ENCODE results near the gene FBXL20. TPM values are rescaled to one million over a fixed set of nuclear protein-coding genes. Genes with fewer than 3 reads are reported as not detected.

Gene FBXL20
- total and polyA plus RNA-seq, 10 of the 15 experiments (the other 5 are each of a cell fraction or from before 2014, with no cell fraction given) = 1.2 to 8.3 (median 4.4) TPM

GRCh38 chr17:39318636-39319035 lies 82.8 kb downstream of the FBXL20 start:
- ChIA-PET CTCF (no interaction called here), RAD21 (ENCODE audit: unreplicated experiment) (no interaction called here), SMC1A (ENCODE audit: uncharacterized antibody, unreplicated experiment) (interaction anchor here (1.2 kb wide), 1 partner anchor 11 kb away, joined by 3 read pairs; no protein-coding TSS in a partner anchor), POLR2A (interaction anchor here (0.9 kb wide), 1 partner anchor 139 kb away, joined by 3 read pairs; no protein-coding TSS in a partner anchor)
- ATAC-seq = no peak
- 84% methylated on average over 8 of the region's 8 CpGs for WGBS (ENCODE audit: insufficient coverage, insufficient replicate concordance, low lambda C conversion rate, missing lambda C conversion rate)
- Histone ChIP-seq H3K79me2 (ENCODE audit: control insufficient read depth, insufficient read depth, low read length) (no peaks in the 10 kb centered on the region), H2AFZ (ENCODE audit: control insufficient read depth, low read depth, low read length) (no peak overlapping the region), H3K27ac (ENCODE audit: control insufficient read depth, insufficient read depth) (no peak overlapping the region), H3K9me3 (replicated peaks; ENCODE audit: control insufficient read depth, insufficient read depth, low read length) (no peaks in the 10 kb centered on the region), H3K4me1 (ENCODE audit: control insufficient read depth, insufficient read depth, low read length) (no peaks in the 10 kb centered on the region), H3K36me3 (ENCODE audit: control insufficient read depth in 2 of 2, insufficient read depth in 2 of 2, low read length in 1 of 2) (no peaks in the 10 kb centered on the region), H3K27me3 (replicated peaks in 1 of 2; ENCODE audit: control insufficient read depth in 2 of 2, insufficient read depth in 2 of 2, low read length in 1 of 2) (no peaks in the 10 kb centered on the region), H3K4me3 (no peak overlapping the region), H3K9ac (ENCODE audit: control insufficient read depth, insufficient read depth, low read length) (no peak overlapping the region), H3K4me2 (ENCODE audit: control insufficient read depth, insufficient read depth) (no peak overlapping the region), H4K20me1 (ENCODE audit: control insufficient read depth, insufficient read depth) (no peaks in the 10 kb centered on the region)
- no peak for DNase-seq (ENCODE audit: low read depth, low spot score)
- FAIRE-seq = no peak
- in situ Hi-C loops (cut with MboI) = no loop called here
- intact Hi-C loops (cut with micrococcal nuclease; ENCODE audit: unreplicated experiment) = no loop called here
- BruUV-seq (replicated peaks) = no TSS peak
- TF ChIP-seq SP1 (IDR thresholded peaks at IDR 0.05; ENCODE audit: low read depth, low read length) (no peak), ZBTB40 (IDR thresholded peaks at IDR 0.05; ENCODE audit: borderline replicate concordance) (no peak), MLLT1 (IDR thresholded peaks at IDR 0.05) (no peak), BRCA1 (IDR thresholded peaks at IDR 0.05; ENCODE audit: low read depth, low read length) (no peak), ETV6 (conservative IDR thresholded peaks at IDR 0.05 in 1 of 2, IDR thresholded peaks at IDR 0.05 in 1 of 2; ENCODE audit: borderline replicate concordance in 1 of 2, low read depth in 1 of 2) (no peak), BCLAF1 (IDR thresholded peaks at IDR 0.05) (no peak), FOXK2 (IDR thresholded peaks at IDR 0.05) (no peak), ZBTB11 (CRISPR knock-in tag; IDR thresholded peaks at IDR 0.05) (no peak), TAF1 (IDR thresholded peaks at IDR 0.05; ENCODE audit: borderline replicate concordance, low read depth, low read length) (no peak), ZNF274 (IDR thresholded peaks at IDR 0.05; ENCODE audit: insufficient read depth, insufficient read length) (no peak)

Measured in GM12878 (cell line).